IMR-90 (cell line): ENCODE measurements around the gene AFF2. TPM values are rescaled to one million over a fixed set of nuclear protein-coding genes. Genes with fewer than 3 reads are reported as not detected.

ENCODE experiments used
- ATAC-seq: fragments of 200-7000 bp; cut with Tn5 transposase; 2 replicates; pipeline ENCODE4 v1.9.1; 2020; ENCODE audit warnings: low read depth, mild to moderate bottlenecking, moderate library complexity
- BruUV-seq: library from RNA; stranded (reverse); fragments of 400-500 nt; replicated peaks from 2 replicates; lab custom pipeline; 2021; lab: Mats Ljungman, UMichigan
- CTCF ChIA-PET: fragments of 300-600 bp; formaldehyde crosslinking; extraction: SDS; loops from one replicate; lab custom pipeline; 2021; ENCODE audit warnings: antibody characterized with exemption; lab: Yijun Ruan, JAX
- POLR2A ChIA-PET: fragments of 300-600 bp; sonication (Branson Sonifier 250); formaldehyde crosslinking; loops from one replicate; lab custom pipeline; 2022; ENCODE audit warnings: antibody characterized with exemption; ENCODE audit not compliant: unreplicated experiment; lab: Charles Lee
- DNase-seq: peaks from one replicate; pipeline ENCODE4 v3.0.0; 2013
- H2AFZ ChIP-seq: replicated peaks from 2 replicates; pipeline ENCODE3; 2013; ENCODE audit warnings: low read length, mild to moderate bottlenecking; ENCODE audit not compliant: poor library complexity
- H2AK5ac ChIP-seq: 2 replicates; pipeline ENCODE4 v1.6.1; 2013; ENCODE audit warnings: low read depth, low read length, inconsistent platforms
- H2AK9ac ChIP-seq: replicated peaks from 2 replicates; pipeline ENCODE3; 2013; ENCODE audit warnings: mild to moderate bottlenecking, low read depth, low read length, moderate library complexity; ENCODE audit not compliant: poor library complexity
- H2BK120ac ChIP-seq: 2 replicates; pipeline ENCODE4 v1.6.1; 2013; ENCODE audit warnings: low read depth, low read length, inconsistent platforms
- H2BK15ac ChIP-seq: 3 replicates; pipeline ENCODE4 v1.6.1; 2013; ENCODE audit warnings: low read depth, low read length, inconsistent platforms
- H2BK20ac ChIP-seq: 2 replicates; pipeline ENCODE4 v1.6.1; 2013; ENCODE audit warnings: low read depth, mild to moderate bottlenecking, inconsistent platforms, low read length, moderate library complexity
- H2BK5ac ChIP-seq: 2 replicates; pipeline ENCODE4 v1.6.1; 2013; ENCODE audit warnings: mild to moderate bottlenecking, low read depth, low read length, inconsistent platforms; ENCODE audit not compliant: poor library complexity, severe bottlenecking
- H3K14ac ChIP-seq: replicated peaks from 2 replicates; pipeline ENCODE4 v1.6.1; 2013; ENCODE audit warnings: low read depth, low read length, inconsistent platforms
- H3K18ac ChIP-seq: 2 replicates; pipeline ENCODE4 v1.6.1; 2013; ENCODE audit warnings: low read depth, low read length, control low read depth
- H3K23ac ChIP-seq: 2 replicates; pipeline ENCODE4 v1.6.1; 2013; ENCODE audit warnings: low read depth, low read length, inconsistent platforms
- H3K27ac ChIP-seq: 2 replicates; pipeline ENCODE4 v1.5.1; 2013; ENCODE audit warnings: mild to moderate bottlenecking, control low read depth, low read length; ENCODE audit not compliant: insufficient read depth
- H3K27me3 ChIP-seq: 2 replicates; pipeline ENCODE4 v1.6.1; 2013; ENCODE audit warnings: low read length; ENCODE audit not compliant: control insufficient read depth, insufficient read depth
- H3K36me3 ChIP-seq: 2 replicates; pipeline ENCODE4 v1.6.1; 2013; ENCODE audit warnings: low read length, mixed read lengths; ENCODE audit not compliant: control insufficient read depth, insufficient read depth
- H3K4ac ChIP-seq: 2 replicates; pipeline ENCODE4 v1.6.1; 2013; ENCODE audit warnings: low read depth, low read length, inconsistent platforms
- H3K4me1 ChIP-seq: 2 replicates; pipeline ENCODE4 v1.6.1; 2013; ENCODE audit warnings: low read length, mixed read lengths; ENCODE audit not compliant: control insufficient read depth, insufficient read depth
- H3K4me2 ChIP-seq: 2 replicates; pipeline ENCODE4 v1.6.1; 2013; ENCODE audit warnings: low read depth, mild to moderate bottlenecking, control low read depth, low read length, moderate library complexity
- H3K4me3 ChIP-seq: 2 replicates; pipeline ENCODE4 v1.5.1; 2013; ENCODE audit warnings: low read depth, mild to moderate bottlenecking, control low read depth, low read length, moderate library complexity; ENCODE audit not compliant: insufficient read depth
- H3K56ac ChIP-seq: 2 replicates; pipeline ENCODE4 v1.6.1; 2013; ENCODE audit warnings: low read length, inconsistent platforms; ENCODE audit not compliant: insufficient read depth; ENCODE audit errors: extremely low read depth
- H3K79me1 ChIP-seq, 2 experiments: 2 replicates each; pipeline ENCODE4 v1.6.1; 2013; ENCODE audit warnings: low read length in 2 of 2, inconsistent platforms in 1 of 2, low read depth in 1 of 2
- H3K9ac ChIP-seq: 2 replicates; pipeline ENCODE4 v1.6.1; 2013; ENCODE audit warnings: low read depth, low read length, control low read depth
- H3K9me1 ChIP-seq: 2 replicates; pipeline ENCODE4 v1.6.1; 2013; ENCODE audit warnings: low read length, inconsistent platforms; ENCODE audit not compliant: insufficient read depth
- H3K9me3 ChIP-seq: 2 replicates; pipeline ENCODE4 v1.6.1; 2013; ENCODE audit warnings: low read length; ENCODE audit not compliant: control insufficient read depth, insufficient read depth
- H4K20me1 ChIP-seq: 2 replicates; pipeline ENCODE4 v1.6.1; 2013; ENCODE audit warnings: low read length, inconsistent platforms; ENCODE audit not compliant: insufficient read depth
- H4K5ac ChIP-seq: 2 replicates; pipeline ENCODE4 v1.6.1; 2013; ENCODE audit warnings: mild to moderate bottlenecking, low read depth, low read length, control low read depth
- H4K8ac ChIP-seq, 2 experiments: 2 replicates each; pipeline ENCODE4 v1.6.1; 2013; ENCODE audit warnings: low read depth in 2 of 2, low read length in 2 of 2, control low read depth in 1 of 2, inconsistent platforms in 1 of 2
- H4K91ac ChIP-seq: 2 replicates; pipeline ENCODE4 v1.6.1; 2013; ENCODE audit warnings: low read depth, low read length, inconsistent platforms; ENCODE audit not compliant: insufficient read depth
- BHLHE40 ChIP-seq: fragments of 150-350 bp; IDR thresholded peaks from 2 replicates; pipeline ENCODE4 v1.6.1; 2016; ENCODE audit warnings: mild to moderate bottlenecking, low read depth, low read length
- CEBPB ChIP-seq: IDR thresholded peaks from 2 replicates; pipeline ENCODE4 v1.6.1; 2012; ENCODE audit warnings: low read depth, low read length, improper control_type of control experiment
- CHD1 ChIP-seq: IDR thresholded peaks from 2 replicates; pipeline ENCODE4 v1.6.1; 2012; ENCODE audit warnings: low read depth, low read length, improper control_type of control experiment
- FOS ChIP-seq: fragments of 150-350 bp; IDR thresholded peaks from 2 replicates; pipeline ENCODE4 v1.6.1; 2016; ENCODE audit warnings: low read depth, low read length
- MAFK ChIP-seq: IDR thresholded peaks from 2 replicates; pipeline ENCODE4 v1.6.1; 2012; ENCODE audit warnings: low read depth, low read length, improper control_type of control experiment
- MAZ ChIP-seq: IDR thresholded peaks from 2 replicates; pipeline ENCODE4 v1.6.1; 2012; ENCODE audit warnings: low read depth, mild to moderate bottlenecking, low read length, improper control_type of control experiment, moderate library complexity, borderline replicate concordance
- MXI1 ChIP-seq: IDR thresholded peaks from 2 replicates; pipeline ENCODE4 v1.6.1; 2012; ENCODE audit warnings: low read depth, mild to moderate bottlenecking, low read length, moderate library complexity, borderline replicate concordance
- NFE2L2 ChIP-seq: fragments of 150-350 bp; IDR thresholded peaks from 2 replicates; pipeline ENCODE4 v1.6.1; 2016; ENCODE audit warnings: low read depth, mild to moderate bottlenecking, low read length
- POLR2A ChIP-seq: IDR thresholded peaks from 2 replicates; pipeline ENCODE4 v1.6.1; 2012; ENCODE audit warnings: mild to moderate bottlenecking, low read depth, low read length
- RCOR1 ChIP-seq: IDR thresholded peaks from 2 replicates; pipeline ENCODE4 v1.6.1; 2012; ENCODE audit warnings: mild to moderate bottlenecking, low read length, improper control_type of control experiment; ENCODE audit not compliant: insufficient replicate concordance
- RFX5 ChIP-seq: IDR thresholded peaks from 2 replicates; pipeline ENCODE4 v1.8.0; 2012; ENCODE audit warnings: low read depth, mild to moderate bottlenecking, low read length, moderate library complexity
- SMC3 ChIP-seq: fragments of 150-350 bp; IDR thresholded peaks from 2 replicates; pipeline ENCODE4 v1.6.1; 2016; ENCODE audit warnings: low read depth, mild to moderate bottlenecking, antibody characterized with exemption, low read length, moderate library complexity
- WGBS, 2 experiments: methylation state at CpG; one replicate each; pipeline versions ENCODE4 v1.1.5 to v1.1.7; 2013; ENCODE audit warnings: missing lambda C conversion rate in 2 of 2; ENCODE audit not compliant: insufficient read length in 1 of 2; ENCODE audit errors: extremely low coverage in 2 of 2; 5-methylcytosine and 5-hydroxymethylcytosine counted together
- dilution Hi-C: fragments of 300-500 bp; cut with HindIII; formaldehyde crosslinking; loops from one replicate; pipeline ENCODE4 v1.14.3; 2018; ENCODE audit warnings: low sequenced_read_pairs; ENCODE audit not compliant: unreplicated experiment
- in situ Hi-C: fragments of 300-500 bp; cut with MboI; formaldehyde crosslinking; loops from 3 replicates; pipeline ENCODE4 v1.14.3; 2019; ENCODE audit warnings: low sequenced_read_pairs, inconsistent platforms, mixed read lengths
- intact Hi-C: fragments of 100-400 bp; cut with micrococcal nuclease; formaldehyde crosslinking; loops from 2 replicates; pipeline ENCODE4 v1.10.0; 2022
- polyA plus RNA-seq, 3 experiments: library from polyadenylated mRNA; depleted of rRNA; stranded (reverse); fragments of >200 nt; gene quantifications; 2 replicates each; pipeline ENCODE4 v1.2.3, GENCODE V29; 2012; ENCODE audit warnings: low replicate concordance in 1 of 3
- total RNA-seq: library from RNA; depleted of rRNA; stranded (reverse); fragments of >200 nt; gene quantifications from 2 replicates; pipeline ENCODE4 v1.2.3, GENCODE V29; 2012
- TF ChIP-seq, protein P1 (sequence below): fragments of 150-350 bp; IDR thresholded peaks from 2 replicates; pipeline ENCODE4 v1.6.1; 2017; ENCODE audit warnings: mild to moderate bottlenecking, antibody characterized with exemption, low read length, low read depth
- TF ChIP-seq, protein P2 (sequence below): fragments of 150-350 bp; IDR thresholded peaks from 2 replicates; pipeline ENCODE4 v1.6.1; 2016; ENCODE audit warnings: low read depth, mild to moderate bottlenecking, low read length, moderate library complexity, borderline replicate concordance
- TF ChIP-seq, protein P3 (sequence below): conservative IDR thresholded peaks from 2 replicates; pipeline ENCODE4 v1.5.1; 2012; ENCODE audit warnings: mild to moderate bottlenecking, low read depth, low read length, improper control_type of control experiment

The AFF2 gene
- total and polyA plus RNA-seq, 2 of the 4 experiments (the other 2 are of a cell fraction) = 0.15 to 0.72 TPM

DNA sequence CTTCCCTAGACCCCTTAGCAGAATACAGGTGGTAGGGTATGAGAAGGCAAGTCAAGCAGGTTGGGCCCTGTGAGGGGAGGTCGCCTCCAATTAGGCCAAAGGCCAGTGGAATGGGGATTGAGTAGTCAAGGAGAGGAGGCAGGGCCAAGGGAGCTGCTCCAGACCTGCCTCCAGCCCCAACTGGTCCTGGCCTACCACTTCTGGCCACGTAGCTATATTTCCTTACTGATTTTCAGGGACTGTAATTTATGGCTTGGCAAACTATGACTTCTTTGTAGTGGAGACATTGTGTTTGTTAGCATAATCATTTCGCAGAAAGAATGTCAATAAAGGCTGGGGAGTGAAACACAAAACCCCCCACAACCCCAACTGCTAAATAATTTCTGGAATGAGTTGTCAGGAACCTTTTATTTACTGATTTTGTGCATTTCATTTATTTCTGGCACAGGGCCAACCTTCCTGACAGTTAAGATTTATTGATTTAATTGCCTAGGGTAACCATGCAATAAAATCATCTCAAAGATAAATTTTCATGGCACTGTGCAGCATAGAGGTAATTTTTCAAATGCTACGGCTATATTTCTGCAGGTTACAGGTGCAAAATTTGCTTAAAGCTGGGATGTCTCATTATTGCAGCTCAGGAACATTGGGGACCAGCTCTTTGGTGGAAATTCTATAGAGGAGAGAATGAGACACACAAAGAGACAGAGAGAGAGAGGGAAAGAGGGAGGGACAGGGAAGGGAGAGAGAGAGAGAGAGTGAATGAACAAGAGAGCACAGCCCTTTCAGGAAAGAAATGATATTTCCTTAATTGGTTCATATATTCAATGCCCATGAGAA lies 509.8 kb downstream of the AFF2 start:
- H2AK9ac ChIP-seq = no peak overlapping the region
- no peak overlapping the region for H2AK5ac ChIP-seq
- no peak overlapping the region for H3K14ac ChIP-seq
- H3K23ac ChIP-seq = no peak overlapping the region
- no peak overlapping the region for H2AFZ ChIP-seq
- POLR2A ChIA-PET = no interaction called here
- no peak overlapping the region for H4K5ac ChIP-seq
- in situ Hi-C loops = no loop called here
- CTCF ChIA-PET = no interaction called here
- H3K9me3 ChIP-seq = peaks cover 2% of the 10 kb centered on the region; the same call in 1 of the 2 replicates
- H3K27ac ChIP-seq = no peak overlapping the region
- H2BK15ac ChIP-seq = no peak overlapping the region
- no peaks in the 10 kb centered on the region for H3K36me3 ChIP-seq
- no CpG with 5 or more reads among the region's 4 CpGs for WGBS, 2 experiments
- no peaks in the 10 kb centered on the region for H3K79me1 ChIP-seq
- BruUV-seq = no TSS peak
- no peaks in the 10 kb centered on the region for H3K9me1 ChIP-seq
- no peak overlapping the region for H4K8ac ChIP-seq
- no peaks in the 10 kb centered on the region for H3K4me1 ChIP-seq
- H2BK5ac ChIP-seq = no peak overlapping the region
- H3K27me3 ChIP-seq = no peaks in the 10 kb centered on the region
- H3K4ac ChIP-seq = no peak overlapping the region
- no peak overlapping the region for H3K4me3 ChIP-seq
- no peak overlapping the region for H4K91ac ChIP-seq
- dilution Hi-C loops = no loop called here
- H2BK120ac ChIP-seq = no peak overlapping the region
- no peaks in the 10 kb centered on the region for H4K20me1 ChIP-seq
- no peak overlapping the region for H3K9ac ChIP-seq
- DNase-seq (no peak), ATAC-seq (no peak)
- no peak overlapping the region for H3K4me2 ChIP-seq
- no peak overlapping the region for H3K56ac ChIP-seq
- intact Hi-C loops = no loop called here
- H3K18ac ChIP-seq = no peak overlapping the region
- no peak overlapping the region for H2BK20ac ChIP-seq
- no peak for TF ChIP-seq FOS
- no peak for TF ChIP-seq MXI1
- TF ChIP-seq BHLHE40 = no peak
- no peak for TF ChIP-seq CEBPB
- TF ChIP-seq MAZ = no peak
- TF ChIP-seq CHD1 = no peak
- no peak for TF ChIP-seq SMC3
- TF ChIP-seq, protein P1, sequence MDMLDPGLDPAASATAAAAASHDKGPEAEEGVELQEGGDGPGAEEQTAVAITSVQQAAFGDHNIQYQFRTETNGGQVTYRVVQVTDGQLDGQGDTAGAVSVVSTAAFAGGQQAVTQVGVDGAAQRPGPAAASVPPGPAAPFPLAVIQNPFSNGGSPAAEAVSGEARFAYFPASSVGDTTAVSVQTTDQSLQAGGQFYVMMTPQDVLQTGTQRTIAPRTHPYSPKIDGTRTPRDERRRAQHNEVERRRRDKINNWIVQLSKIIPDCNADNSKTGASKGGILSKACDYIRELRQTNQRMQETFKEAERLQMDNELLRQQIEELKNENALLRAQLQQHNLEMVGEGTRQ = no peak
- TF ChIP-seq, protein P2, sequence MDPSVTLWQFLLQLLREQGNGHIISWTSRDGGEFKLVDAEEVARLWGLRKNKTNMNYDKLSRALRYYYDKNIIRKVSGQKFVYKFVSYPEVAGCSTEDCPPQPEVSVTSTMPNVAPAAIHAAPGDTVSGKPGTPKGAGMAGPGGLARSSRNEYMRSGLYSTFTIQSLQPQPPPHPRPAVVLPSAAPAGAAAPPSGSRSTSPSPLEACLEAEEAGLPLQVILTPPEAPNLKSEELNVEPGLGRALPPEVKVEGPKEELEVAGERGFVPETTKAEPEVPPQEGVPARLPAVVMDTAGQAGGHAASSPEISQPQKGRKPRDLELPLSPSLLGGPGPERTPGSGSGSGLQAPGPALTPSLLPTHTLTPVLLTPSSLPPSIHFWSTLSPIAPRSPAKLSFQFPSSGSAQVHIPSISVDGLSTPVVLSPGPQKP = no peak
- TF ChIP-seq RFX5 = no peak
- no peak for TF ChIP-seq RCOR1
- TF ChIP-seq, protein P3, sequence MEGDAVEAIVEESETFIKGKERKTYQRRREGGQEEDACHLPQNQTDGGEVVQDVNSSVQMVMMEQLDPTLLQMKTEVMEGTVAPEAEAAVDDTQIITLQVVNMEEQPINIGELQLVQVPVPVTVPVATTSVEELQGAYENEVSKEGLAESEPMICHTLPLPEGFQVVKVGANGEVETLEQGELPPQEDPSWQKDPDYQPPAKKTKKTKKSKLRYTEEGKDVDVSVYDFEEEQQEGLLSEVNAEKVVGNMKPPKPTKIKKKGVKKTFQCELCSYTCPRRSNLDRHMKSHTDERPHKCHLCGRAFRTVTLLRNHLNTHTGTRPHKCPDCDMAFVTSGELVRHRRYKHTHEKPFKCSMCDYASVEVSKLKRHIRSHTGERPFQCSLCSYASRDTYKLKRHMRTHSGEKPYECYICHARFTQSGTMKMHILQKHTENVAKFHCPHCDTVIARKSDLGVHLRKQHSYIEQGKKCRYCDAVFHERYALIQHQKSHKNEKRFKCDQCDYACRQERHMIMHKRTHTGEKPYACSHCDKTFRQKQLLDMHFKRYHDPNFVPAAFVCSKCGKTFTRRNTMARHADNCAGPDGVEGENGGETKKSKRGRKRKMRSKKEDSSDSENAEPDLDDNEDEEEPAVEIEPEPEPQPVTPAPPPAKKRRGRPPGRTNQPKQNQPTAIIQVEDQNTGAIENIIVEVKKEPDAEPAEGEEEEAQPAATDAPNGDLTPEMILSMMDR = no peak
- TF ChIP-seq POLR2A = no peak
- TF ChIP-seq NFE2L2 = no peak
- no peak for TF ChIP-seq MAFK
